GM15510 (cell line): Measurements from ENCODE around the gene RBM38.

ENCODE experiments used
- POLR2A ChIP-seq: IDR thresholded peaks from 3 replicates; pipeline ENCODE4 v1.6.1; 2011; ENCODE audit warnings: borderline replicate concordance; ENCODE audit not compliant: insufficient read length; ENCODE audit errors: extremely low read depth

RBM38 gene

DNA sequence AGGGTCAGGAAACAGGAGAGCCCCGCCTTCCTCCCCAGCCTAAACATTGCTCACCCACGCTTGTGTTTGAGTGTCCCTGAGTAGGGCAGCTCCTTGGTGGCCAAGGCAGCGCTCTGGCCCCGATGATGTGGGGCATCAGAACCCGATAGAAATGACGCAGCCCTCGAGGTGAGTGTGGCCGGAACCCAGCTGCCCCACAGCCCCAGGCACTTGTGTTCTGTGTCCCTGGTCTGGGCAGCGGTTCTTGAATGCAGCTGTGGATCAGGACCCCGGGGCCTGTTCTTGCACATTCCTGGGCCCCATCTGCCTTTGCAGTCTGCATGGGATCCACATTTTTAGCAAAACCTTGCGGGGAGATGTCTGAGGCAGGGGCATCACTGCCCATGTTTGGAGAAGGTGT is 12.8 kb downstream of the RBM38 start:
- TF ChIP-seq POLR2A = no peak

DNA sequence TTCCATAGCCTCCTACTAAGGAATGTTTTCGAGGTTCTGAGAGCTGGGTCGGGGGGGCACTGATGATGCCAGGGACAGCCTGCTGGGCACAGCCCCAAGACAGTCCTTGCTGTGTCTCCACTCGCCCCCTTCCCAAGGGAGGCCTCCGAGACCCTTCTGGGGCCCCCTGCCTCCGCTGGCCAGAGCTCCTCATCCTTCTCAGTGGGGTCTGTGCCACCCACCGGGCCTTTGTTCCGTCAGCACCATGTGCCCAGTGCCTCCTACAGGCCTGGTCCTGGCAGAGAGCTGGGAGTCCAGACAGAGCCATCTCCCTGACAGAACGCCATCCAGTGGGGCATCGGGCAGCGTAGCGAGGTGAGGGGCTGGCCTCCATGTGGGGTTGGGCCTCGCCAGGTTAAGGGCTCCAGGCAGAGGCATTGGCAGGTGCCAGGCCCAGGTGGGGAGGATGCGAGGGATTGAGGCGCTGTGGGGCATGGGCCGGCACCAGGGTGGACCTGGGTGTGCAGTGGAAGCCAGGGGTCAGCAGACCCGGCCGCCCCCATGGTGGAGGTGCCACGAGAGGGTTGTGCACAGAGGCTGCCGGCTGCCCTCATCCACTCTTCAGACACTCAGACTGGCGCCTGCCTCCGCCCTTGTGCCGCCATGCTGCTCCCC is 13.3 kb downstream of the RBM38 start:
- no peak for TF ChIP-seq POLR2A

- TF ChIP-seq POLR2A = no peak
Observed at GRCh38 chr20:57405236-57406016, 14.2 kb downstream of the RBM38 start.

GRCh38 chr20:57407541-57407956 is 16.4 kb downstream of the RBM38 start:
- TF ChIP-seq POLR2A = no peak

DNA sequence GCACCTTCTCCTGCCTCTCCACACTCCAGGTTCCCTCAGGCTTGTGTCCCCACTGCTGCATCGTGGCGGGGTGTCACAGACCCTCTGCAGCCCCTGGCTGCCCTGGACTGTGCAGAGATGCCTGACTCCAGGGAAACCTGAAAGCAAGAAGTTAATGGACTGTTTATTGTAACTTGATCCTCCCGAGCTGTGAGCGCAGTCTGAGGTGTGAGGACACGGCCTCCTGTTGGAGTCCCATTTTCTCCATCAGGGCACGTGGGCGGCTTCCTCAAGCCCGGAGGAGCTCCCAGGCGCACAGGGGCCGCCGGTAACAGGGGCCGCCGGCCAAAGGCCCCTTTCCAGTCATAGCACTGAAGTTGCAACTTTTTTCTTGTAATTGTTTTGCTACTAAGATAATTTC is 16.9 kb downstream of the RBM38 start:
- TF ChIP-seq POLR2A = no peak

DNA sequence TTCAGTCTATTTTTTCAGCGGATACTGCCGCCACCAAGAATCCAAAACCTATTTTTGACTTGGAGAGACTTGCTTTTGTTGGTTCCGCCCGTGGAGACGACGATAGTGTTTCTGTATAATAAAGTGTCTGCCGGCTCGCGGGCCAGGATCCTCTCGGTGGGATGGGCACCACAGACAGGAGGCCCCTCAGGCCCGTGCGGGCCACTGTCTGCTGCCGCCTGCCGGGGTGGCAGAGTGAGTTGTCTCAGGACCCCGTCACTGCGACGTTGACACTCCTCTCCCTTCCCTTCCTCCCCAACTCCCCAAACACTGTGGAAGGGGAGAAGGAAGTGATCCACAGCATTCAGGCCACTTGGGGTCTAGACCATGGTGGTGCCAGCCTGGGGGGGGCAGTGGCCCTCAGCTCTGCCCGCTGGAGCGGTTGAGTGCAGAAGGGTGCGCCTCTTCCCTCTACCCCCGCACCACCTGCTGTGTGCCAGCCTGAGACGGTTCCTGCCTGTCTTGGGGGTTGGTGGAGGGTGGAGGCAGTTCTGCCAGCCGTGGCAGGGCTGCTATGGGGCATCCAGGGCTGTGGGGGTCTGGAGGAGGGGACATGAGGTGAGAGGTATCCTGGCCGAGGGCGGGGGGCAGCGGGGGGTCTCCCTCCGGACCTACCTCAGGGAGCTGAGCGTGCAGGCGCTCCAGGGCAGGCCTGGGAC is 17.5 kb downstream of the RBM38 start:
- TF ChIP-seq POLR2A = no peak

DNA sequence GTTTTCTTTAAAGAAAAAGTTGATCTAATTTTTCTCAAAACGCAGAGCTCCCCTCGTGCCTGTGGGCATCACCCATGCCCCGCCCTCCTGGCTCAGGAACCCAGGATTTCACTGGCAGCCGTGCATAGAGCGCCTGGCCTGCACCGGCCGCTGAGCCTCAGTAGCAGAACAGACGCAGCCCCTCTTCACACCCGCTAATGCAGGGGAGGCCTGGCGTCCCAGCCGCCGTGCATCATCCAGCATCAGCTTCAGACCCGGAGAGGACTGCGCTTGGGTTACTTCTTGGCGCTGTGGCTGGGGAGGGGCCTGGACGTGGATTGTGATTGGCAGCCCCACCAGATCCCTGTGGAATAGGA is 18.1 kb downstream of the RBM38 start:
- no peak for TF ChIP-seq POLR2A

- TF ChIP-seq POLR2A = no peak
Observed at GRCh38 chr20:57409672-57410397, 18.6 kb downstream of the RBM38 start.

DNA sequence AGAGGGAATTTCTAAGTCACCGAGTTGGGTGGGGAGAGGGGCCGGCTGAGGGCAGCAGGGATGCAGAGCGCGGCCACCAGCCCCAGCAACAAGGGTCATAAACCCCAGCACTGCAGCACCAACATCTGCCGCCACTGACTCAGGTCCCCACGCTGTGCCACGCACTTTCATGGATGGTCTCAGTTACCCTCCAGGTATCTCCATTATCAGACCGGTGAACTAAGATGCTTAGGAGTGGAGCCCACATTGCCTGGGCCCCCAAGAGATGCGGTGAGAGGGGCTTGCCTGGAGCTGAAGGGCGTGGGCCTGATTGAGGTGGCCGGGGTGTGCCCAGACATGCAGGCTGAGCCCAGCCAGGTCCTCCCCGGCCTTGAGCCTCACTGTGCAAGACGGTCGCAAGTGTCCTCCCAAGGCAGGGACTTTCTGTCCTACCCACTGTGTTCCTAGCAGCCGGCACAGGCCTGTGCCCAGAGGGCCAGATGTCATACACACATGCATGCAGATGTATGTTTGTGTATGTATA is 19.3 kb downstream of the RBM38 start:
- TF ChIP-seq POLR2A = no peak

- TF ChIP-seq POLR2A = no peak
Observed at GRCh38 chr20:57410924-57411323, 19.7 kb downstream of the RBM38 start.

- TF ChIP-seq POLR2A = no peak
Observed at GRCh38 chr20:57411406-57412283, 20.4 kb downstream of the RBM38 start.

GRCh38 chr20:57412347-57413029 is 21.3 kb downstream of the RBM38 start:
- no peak for TF ChIP-seq POLR2A

GRCh38 chr20:57413986-57414385 is 22.8 kb downstream of the RBM38 start:
- no peak for TF ChIP-seq POLR2A
